Left ventricle myocardium superior (tissue), 1 donor: ENCODE measurements around the gene TBC1D16. TPM values are rescaled to one million over a fixed set of nuclear protein-coding genes. Genes with fewer than 3 reads are reported as not detected.
A peak's percentile ranks its signal among the peaks of the same experiment; 100 is the strongest.

Experiments
- ATAC-seq: fragments of 200-7000 bp; cut with Tn5 transposase; one replicate; pipeline ENCODE4 v1.9.1; 2020; ENCODE audit warnings: mild to moderate bottlenecking, moderate library complexity
- DNase-seq: peaks from one replicate; pipeline ENCODE4 v3.0.0-alpha.2; 2020
- intact Hi-C: fragments of 100-400 bp; cut with micrococcal nuclease; formaldehyde crosslinking; loops from one replicate; pipeline ENCODE4 v1.11.0; 2022
- long read RNA-seq: library from polyadenylated mRNA; unstranded; transcript quantifications from one replicate; pipeline ENCODE4 v2.0.0, GENCODE V29; 2021
- total RNA-seq: library from RNA; stranded (reverse); fragmentation: NEBNext Ultra II Directional; extraction: Animal tissue kit (Norgen Biotek cat#: 25700); gene quantifications from one replicate; pipeline ENCODE4 v1.2.1, GENCODE V29; 2021
- donor health status: DM: no; HTN: yes; CAD: no; lungs with severe emphysema.

The TBC1D16 gene, protein sequence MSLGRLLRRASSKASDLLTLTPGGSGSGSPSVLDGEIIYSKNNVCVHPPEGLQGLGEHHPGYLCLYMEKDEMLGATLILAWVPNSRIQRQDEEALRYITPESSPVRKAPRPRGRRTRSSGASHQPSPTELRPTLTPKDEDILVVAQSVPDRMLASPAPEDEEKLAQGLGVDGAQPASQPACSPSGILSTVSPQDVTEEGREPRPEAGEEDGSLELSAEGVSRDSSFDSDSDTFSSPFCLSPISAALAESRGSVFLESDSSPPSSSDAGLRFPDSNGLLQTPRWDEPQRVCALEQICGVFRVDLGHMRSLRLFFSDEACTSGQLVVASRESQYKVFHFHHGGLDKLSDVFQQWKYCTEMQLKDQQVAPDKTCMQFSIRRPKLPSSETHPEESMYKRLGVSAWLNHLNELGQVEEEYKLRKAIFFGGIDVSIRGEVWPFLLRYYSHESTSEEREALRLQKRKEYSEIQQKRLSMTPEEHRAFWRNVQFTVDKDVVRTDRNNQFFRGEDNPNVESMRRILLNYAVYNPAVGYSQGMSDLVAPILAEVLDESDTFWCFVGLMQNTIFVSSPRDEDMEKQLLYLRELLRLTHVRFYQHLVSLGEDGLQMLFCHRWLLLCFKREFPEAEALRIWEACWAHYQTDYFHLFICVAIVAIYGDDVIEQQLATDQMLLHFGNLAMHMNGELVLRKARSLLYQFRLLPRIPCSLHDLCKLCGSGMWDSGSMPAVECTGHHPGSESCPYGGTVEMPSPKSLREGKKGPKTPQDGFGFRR
- total RNA-seq: 13.1 TPM
- long read RNA-seq, full-length matches to known transcripts: 2 of 15 reads
- long read RNA-seq, partial matches to known transcripts: 2 of 15 reads
- long read RNA-seq, other reads (novel, unspliced or antisense): 11 of 15 reads

DNA sequence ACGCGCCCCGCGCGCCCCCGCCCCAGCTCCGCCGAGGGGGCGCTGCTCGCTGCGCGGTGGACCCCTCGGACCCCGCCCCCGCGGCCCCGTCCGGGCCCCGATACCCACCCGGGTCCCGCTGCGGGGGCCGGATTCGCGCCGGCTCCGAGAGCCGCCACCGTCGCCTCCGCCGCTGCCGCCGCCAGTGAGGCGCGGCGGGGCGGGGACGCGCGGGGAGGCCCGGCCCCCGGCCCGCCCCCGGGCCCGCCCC lies at the start of gene TBC1D16:
TBC1D16 (minus strand) TSS at position 186 of the 250 bp plus-strand sequence. CDS start 22,325 bp downstream, outside the sequence.
- ATAC-seq (no peak), DNase-seq (no peak)
- intact Hi-C loops: no loop called here

DNA sequence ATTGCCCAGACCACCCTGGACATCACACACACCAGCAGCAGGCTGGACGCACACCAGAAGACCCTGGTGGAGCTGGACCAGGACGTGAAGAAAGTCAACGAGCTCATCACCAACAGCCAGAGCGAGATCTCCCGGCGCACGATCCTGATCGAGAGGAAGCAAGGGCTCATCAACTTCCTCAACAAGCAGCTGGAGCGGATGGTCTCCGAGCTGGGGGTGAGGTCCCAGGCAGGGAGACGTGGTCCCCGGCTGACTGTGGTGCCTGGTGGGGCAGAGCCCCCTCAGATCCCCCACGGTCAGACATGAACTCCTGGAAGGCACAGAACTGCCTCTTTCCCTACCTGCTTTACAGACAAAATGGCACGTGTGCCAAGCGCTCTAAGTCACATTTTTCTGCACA lies 49.1 kb upstream of the TBC1D16 start:
- ATAC-seq: no peak
- intact Hi-C loops: no loop called here
- DNase-seq: no peak

DNA sequence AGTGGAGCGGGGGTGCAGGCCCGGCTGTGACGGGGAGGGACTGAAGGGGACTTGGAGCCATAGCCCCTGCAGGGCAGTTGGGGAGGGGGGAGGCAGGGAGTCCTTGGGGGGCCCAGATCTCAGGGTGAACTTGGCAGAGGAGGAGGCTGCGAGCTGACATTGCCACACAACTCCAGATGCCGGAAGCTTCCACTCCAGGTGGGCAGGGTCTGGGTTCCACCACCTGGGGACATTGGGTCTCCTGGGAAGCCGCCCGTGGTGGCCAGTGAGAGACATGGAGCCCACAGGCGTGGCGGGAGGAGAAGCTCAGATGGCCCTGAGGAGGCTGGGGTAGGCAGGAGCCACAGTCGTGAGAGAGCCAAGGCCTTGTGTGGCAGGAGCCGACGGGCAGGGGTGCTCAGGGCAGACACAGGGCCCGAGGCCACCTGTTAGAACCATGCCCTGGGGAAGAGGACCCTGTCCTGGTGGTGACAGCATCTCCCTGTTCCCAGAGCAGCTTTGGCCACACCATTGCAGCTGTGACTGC lies 47.5 kb upstream of the TBC1D16 start:
- ATAC-seq (no peak), DNase-seq (no peak)
- intact Hi-C loops: no loop called here

DNA sequence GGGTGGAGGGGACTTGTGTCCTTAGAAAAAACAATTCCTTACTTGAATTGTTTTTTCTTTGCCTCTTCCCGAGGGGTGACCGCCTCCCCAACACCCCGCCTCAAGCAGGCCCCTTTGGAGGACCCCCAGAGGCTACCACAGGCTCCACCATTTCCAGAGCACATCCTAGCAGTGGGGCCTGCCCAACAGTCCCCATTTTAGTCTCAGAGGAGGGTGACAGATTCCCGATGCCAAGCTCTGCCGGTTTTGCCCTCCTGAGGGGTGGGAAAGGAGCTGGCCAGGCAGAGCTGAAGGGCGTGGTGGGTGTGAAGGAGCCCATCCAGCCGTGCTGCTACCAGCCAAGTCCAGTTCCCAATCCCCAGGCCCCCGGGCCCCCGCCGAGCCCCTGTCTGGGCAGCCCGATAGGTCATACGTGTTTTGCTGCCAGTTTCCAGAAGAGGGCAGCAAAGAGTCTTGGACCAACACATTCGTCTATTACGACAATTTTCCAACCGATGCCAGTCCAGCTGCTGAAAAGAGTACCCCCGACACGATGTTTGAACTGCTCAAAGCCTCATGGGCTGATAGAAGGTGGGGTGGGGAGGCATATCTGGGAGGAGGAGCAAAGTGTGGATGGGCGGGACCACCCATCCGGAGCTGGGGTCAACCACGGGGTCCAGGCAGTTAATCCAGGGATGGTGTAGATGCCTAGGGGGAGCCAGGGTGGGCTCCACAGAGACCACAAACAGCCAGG lies 46.9 kb upstream of the TBC1D16 start:
- ATAC-seq (peak; percentile 70), DNase-seq (peak; percentile 55)
- intact Hi-C loops: no loop called here

DNA sequence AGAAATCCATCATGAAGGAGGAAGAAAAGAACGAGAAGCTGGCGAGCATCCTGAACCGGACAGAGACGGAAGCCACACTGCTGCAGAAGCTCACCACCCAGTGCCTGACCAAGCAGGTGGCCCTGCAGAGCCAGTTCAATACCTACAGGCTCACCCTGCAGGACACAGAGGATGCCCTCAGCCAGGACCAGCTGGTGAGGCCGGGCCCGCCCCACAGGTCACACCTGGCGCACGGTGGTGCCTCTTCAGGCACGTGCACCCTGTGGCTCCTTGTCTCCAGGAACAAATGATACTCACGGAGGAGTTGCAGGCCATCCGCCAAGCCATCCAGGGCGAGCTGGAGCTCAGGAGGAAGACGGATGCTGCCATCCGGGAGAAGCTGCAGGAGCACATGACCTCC lies 45.9 kb upstream of the TBC1D16 start:
- no peak for DNase-seq
- ATAC-seq: no peak
- intact Hi-C loops: no loop called here

DNA sequence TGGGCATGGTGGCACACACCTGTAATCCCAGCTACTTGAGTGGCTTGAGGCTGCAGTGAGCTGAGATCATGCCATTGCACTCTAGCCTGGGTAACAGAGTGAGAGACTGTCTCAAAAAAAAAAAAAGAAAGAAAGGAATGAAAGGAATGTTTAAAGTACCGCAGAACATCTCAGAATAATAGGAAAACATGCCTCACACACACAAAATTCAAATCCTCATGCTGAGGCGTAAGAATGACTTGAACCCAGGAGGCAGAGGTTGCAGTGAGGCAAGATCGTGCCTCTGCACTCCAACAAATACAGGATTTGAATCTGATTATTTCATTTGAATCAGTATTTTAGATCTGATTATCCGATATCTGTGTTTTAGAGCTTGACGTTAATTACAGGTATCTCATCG lies 44.4 kb upstream of the TBC1D16 start:
- intact Hi-C loops: no loop called here
- ATAC-seq (no peak), DNase-seq (no peak)

DNA sequence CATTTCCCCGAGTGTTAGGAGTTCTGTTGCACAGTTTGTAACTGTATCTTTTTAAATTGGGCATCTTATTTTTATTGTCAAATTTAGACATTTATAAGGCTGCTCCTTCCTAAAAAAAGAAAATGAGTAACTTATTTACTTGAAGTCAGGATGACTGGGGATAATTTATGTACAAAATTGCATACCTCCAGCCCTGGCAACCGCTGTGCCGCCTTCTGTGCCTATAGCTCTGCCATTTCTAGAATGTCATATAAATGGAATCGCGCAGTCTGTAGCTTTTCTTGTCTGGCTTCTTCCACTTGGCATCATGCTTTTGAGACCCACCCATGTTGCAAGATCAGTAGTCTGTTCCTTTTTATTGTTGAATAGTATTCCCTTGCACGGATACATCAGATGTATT lies 36.7 kb upstream of the TBC1D16 start:
- DNase-seq (no peak), ATAC-seq (no peak)
- intact Hi-C loops: no loop called here

DNA sequence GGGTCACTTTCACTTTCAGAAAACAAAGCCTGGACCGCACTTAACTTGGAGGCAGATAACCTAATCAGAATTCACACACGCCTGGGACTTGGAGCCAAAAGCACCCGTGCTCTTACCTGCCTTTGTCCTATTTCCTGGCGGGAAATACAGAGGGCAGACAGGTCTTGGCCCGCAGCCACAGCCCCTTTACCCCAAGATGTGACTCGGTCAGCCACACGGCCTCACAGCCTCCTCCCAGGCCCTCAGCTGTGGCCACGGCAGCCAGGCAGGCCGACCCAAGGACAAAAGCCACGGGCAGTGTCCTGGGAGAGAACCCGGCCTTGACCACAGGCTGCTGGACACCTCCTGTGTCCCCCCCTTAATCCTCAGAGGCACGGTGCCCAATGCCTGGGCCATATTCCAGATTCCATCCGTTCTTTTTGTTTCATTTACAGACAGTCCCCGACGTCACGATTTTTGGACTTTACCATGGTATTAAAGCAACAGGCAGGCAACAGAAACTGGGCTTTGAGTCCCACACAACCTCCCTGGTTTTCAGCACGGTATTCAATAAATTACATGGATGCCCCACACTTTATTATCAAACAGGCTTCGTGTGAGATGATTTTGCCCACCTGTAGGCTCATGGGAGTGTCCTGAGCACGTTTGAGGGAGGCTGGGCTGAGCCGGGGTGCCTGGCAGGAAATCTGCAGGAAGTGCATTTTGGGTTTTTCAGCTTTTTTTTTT lies 35.6 kb upstream of the TBC1D16 start:
- ATAC-seq (peak; percentile 76), DNase-seq (peak; percentile 68)
- intact Hi-C loops: no loop called here

DNA sequence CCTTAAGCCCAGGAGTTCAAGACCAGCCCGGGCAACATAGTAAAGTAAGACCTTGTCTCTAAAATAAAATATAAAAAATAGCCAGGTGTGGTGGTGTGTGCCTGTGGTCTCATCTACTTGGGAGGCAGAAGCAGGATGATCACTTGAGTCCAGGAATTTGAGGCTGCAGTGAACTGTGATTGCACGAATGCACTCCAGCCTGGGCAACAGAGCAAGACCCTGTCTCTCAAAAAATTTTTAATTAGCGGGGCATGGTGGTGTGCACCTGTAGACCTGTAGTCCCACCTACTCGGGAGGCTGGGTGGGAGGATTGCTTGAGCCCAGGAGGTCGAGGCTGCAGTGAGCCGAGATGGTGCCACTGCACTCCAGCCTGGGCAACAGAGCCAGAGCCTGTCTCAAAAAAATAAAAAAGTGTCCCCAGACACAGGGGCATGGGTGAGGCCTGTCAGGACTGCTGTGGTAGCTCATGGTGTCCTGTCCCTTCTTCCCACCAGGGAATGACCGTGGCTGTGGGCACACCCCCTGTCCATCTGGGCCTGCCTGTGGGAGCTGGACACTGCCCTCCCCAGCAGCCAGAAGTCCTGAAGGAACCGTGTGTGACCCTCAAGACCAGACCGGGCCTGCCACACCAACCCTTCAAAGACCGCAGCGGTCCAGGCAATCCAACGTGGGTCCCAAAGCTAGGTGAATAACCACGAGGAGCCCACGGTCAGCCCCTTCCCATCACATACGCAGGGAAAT lies 34.9 kb upstream of the TBC1D16 start:
- ATAC-seq: peak; percentile 50
- intact Hi-C loops: no loop called here
- DNase-seq: peak; percentile 37

DNA sequence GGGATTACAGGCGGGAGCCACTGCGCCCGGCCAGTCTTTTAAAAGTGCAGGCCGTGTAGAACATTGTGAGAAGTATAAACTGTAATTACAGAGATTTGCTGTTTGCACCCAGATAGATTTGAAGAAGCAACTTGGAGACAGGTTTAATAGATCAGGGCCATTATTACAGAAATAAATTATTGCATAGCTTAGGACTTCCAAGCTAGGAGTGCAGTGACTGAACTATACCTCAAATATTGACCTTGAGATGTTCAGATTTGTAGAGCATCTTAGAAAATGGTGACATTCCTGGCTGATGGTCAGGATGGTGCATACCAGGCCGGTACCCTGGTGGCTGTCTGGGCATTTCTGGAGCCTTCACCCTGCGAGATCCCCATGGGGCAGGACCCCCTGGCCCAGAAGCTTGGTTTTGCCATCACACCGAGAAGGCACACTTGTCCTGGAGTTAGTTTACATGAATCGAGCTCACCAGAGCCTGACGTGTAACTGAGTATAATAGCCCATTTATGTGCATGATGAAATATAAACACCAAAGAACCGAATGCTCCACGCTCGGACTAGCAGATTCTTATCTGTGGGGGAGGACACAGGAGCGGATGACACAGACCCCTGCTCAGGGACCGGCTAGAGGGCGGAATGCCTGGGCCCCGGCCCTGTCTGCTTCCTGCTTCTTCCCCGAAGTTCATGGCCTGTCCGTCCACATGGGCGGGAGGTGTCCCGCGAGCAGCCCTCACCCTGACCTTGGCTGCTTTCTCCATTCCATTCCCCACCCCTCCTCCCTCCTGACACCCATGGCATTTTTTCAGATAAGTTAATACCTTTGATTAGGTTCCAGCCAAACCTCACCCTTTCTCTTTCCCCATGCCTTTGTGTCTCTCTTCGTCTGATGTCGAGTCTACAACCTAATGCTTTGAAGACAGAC lies 32.9 kb upstream of the TBC1D16 start:
- ATAC-seq: peak; percentile 44
- peak; percentile 59 for DNase-seq
- intact Hi-C loops: no loop called here

DNA sequence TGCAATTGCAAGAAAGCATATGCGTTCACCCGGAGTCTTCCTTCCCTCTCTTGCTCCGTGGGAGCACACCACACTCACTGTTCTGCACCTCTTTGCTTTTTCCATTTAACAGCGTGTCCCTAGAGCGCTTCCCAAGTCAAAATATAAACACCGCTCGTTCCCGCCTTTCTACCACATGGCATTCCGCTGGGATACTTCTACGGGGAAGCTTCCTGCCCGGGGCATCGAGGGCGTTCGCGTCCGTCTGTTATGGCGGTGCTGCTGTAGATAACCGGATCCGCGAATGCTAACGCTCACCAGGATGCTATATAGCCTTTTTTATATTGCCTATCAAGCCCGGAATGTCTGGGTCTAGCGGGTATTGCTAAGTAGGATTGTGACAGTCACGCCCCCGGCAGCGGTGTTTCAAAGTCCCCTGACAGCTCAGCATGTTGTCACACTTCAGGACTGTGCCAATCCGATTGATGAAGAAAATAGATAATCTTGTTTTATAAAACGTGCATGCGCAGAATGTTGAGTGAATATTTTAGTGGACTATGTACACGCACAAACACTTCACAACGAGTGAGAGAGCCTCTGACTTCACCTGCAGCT lies 31.8 kb upstream of the TBC1D16 start:
- ATAC-seq (no peak), DNase-seq (no peak)
- intact Hi-C loops: no loop called here

DNA sequence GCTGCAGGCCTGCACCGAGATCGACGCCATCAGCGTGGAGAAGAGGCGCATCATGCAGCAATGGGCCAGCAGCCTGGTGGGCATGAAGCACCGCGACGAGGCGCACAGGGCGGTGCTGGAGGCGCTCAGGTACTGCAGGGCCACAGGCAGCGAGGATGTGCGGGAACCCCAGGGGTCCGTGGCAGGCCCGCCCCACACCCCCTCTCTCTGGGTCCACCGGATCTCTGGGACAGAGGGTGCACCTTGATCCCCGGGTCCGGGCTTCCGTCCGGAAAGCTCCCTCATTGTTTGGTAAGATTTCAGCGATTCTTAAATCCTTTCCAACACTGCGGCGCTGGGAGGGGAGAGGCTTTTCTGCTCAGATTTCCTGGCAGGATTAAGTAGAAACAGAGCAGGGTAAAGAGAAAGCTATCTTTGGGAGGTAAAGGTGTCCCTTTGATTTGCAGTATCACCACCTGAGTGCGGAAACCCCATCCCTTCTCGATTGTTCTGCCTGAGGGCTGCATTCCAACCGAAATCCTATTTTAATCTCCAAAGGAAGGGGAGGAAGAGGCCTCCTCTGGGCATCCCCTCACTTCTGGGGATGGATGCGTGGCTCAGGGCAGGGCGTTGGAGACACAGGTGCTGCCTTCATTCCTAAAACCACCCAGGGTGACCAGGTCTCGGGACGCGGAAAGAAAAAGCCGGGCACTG lies 30.0 kb upstream of the TBC1D16 start:
- intact Hi-C loops: no loop called here
- ATAC-seq: no peak
- no peak for DNase-seq

DNA sequence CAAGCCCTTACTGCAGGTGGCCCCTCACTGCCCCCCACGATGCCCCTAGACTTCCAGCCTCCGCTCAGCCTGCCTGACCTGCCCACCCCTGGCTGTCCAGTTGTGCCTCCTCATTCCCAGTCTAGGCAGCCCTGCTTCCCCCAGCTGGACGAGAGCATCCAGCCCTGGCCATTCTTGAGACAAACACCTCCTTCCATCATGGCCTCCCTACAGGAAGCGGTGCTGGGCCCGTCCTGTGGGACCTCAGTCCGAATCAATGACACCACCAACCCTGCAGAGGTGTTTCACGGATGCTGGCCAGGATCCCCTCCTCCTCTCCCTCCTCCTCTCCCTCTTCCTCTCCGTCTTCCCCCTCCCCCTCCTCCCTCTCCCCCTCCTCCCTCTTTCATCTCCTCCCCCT lies 29.0 kb upstream of the TBC1D16 start:
- ATAC-seq (no peak), DNase-seq (no peak)
- intact Hi-C loops: no loop called here

DNA sequence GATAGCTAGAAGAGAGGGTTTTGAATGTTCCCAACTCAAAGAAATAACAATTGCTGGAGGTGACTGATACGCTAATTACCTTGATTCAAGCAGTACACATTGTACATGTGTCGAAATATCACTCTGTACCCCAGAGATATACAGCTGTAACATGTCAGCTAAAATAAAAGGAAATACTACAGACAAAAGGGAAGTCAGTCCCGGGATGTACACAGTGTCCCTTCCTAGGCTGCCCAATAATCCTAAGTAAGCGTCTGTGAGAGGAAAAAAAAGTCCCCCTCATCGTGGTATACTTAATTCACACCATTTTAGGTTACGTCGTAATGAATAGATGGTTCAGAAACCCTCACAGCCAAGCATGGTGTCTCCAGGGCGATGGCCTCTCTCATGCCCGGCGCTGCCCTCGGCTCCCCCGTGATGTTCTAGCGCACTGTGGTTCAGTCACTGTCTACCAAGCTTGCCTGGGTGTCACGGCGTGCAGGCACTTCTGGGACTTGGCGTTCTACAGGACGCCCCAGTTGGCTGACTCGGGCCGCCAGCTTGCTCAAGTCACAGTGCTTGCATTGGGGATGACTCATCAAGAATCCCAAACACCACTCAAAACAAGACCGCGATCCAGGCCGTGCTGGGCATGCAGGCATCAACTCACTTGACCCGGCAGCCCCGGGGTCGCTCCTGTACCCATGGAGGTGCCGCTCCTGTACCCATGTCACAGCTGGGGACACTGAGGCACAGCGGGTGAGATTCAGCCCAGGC lies 28.3 kb upstream of the TBC1D16 start:
- ATAC-seq (peak; percentile 62), DNase-seq (peak; percentile 52)
- intact Hi-C loops: no loop called here

DNA sequence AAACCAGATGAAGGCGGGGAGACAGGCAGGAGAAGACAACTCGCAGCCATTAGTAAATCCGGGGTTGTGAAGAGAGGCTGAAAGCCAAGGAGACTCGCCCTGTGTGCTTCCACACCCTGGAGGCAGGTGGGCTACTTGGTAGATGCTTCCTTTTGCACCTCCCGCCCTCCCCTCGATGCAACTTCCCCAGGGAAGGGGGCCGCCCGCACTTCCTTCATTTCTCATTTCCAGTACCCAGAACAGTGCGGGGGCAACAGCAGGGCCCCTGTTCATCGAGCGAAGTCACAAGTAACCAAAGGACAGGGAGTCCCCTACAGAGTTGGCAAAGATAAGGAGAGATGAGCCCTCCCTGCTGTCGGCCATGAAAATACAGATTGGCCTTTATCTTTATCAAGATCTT lies 25.7 kb upstream of the TBC1D16 start:
- intact Hi-C loops: no loop called here
- ATAC-seq (no peak), DNase-seq (no peak)

DNA sequence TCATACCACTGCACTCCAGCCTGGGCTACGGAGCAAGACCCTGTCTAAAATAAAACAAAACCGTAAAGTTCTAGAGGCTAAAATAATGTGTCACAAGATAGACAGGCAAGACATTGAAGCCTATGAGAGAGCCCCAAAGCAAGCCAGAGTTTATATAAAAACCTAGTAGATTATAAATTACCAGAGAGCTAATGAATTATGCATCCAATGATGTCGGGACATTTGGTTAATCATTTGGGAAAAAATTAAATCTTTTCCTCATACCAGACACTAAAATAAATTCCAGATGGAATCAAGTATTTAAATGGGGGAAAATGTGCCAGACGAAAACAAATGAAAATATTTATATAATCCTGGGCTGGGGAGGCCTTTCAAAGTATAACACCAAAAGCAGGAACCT lies 25.0 kb upstream of the TBC1D16 start:
- intact Hi-C loops: no loop called here

More for the DNA sequence above, 25.0 kb upstream of the TBC1D16 start:
- DNase-seq (no peak), ATAC-seq (no peak)
